Endometrium (tissue), 2 donors: Measurements from ENCODE around the gene EAF1.
"Not testable (repeated sequence)": the region's sequence is repeated elsewhere in the genome, so short reads cannot be mapped to it uniquely, and the experiment has no call there.

Experiments used
- FAIRE-seq: peaks from 2 replicates; lab custom pipeline; 2012; peaks lifted over from hg19 to GRCh38; lab: Jason Lieb, UNC
- donor health status: control.
- donor health status: control.

EAF1 gene

DNA sequence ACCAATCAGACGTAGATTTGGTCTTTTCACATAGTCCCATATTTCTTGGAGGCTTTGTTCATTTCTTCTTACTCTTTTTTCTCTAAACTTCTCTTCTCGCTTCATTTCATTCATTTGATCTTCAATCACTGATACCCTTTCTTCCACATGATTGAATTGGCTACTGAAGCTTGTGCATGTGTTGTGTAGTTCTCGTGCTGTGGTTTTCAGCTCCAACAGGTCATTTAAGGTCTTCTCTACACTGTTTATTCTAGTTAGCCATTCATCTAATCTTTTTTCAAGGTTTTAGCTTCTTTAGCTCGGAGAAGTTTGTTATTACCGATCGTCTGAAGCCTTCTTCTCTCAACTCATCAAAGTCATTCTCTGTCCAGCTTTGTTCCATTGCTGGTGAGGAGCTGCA is 57.2 kb downstream of the EAF1 start:
- FAIRE-seq = not testable (repeated sequence)

DNA sequence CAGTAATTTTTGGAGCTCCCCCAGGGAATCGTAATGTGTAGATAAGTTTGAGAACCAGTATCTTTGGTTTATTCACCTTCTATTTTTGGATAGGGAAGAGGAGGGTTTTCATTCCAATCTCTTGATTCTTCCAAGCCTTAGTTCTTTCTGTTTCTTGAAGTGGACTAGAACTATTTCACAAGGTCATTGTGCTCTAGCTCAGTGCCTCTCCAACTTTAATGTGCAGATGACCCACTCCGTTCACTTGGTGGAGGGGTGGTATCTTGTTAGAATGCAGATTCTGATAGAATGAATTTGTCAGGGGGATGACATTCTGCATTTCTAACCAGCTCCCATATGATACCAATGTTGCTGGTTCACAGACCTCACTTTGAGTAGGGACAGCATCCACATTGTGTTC is 58.6 kb downstream of the EAF1 start:
- FAIRE-seq = no peak

DNA sequence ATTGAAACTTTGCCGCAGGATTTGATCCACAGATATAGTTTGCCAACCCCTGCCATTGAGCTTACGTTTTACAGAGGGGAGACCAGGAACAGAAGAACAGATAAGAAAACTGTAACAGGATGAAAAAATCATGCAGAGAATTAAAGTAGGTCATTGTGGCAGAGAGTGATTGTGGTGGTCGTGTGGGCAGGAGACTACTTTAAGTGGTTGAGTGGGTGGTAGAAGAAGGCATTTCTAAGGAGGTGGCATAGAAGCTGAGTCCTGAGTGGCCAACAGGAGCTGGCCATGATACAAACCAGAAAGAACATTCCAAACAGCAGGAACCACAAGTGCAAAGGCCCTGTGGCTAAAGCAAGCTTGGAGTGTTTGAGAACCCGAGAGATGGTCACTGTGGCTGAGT is 59.6 kb downstream of the EAF1 start:
- FAIRE-seq = no peak

DNA sequence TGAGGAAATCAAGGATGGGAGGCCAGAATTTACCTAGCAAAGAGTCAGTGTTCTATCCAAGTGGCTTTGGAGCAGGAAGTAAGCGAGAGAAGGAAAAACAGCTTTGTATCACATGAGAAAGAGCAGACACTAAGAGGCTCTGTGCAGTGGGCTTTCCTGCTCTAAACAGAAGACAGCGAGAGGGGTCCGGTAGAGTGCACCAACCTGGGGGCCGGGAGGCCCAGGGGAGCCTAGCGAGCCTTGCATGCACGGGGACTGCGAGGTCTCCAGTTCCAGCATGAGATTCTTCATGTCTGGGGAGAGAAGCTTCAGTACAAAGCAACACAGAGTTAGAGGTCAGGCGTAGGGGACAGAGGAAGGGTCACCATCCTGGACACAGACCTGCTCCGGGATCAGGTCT is 60.6 kb downstream of the EAF1 start:
- no peak for FAIRE-seq

DNA sequence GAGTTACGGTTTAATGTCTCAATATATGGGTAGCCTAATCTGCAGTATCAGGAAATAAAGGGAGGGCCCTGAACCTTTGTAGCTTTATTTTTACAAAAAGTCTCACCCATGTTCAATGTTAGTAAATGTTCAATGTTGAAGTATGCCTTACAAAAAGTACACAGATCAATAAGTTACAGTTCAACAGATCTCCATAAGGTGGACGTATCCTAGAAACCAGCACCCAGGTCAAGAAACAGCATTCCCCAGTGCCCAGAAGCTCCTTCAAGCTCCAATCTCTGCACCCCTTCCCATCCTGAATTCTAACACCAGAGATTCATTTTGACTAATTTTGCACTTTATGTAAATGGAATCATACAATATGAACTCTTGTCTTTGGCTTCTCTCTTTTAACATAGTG is 62.8 kb downstream of the EAF1 start:
- no peak for FAIRE-seq

DNA sequence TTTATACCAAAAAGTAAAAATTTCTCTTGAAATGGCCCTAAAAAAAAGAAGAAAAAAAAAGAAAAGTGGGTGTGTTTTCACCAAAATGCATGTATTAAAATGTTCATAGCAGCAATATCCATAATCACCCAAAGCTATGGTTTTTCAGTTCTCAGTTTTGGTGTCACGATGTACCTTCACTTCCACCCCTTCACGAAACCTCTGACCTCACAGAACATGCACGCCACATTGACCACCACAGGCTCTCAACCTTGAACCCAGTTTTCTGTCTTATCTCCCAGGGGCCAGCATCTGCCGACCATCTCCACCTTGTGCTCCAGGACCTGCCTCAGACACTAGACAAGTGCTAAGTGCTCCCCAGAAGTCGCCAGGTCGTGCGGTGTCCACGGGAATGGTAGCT is 63.7 kb downstream of the EAF1 start:
- FAIRE-seq = no peak
